Nucleus accumbens (tissue), 56 donors: ENCODE data around the gene EHBP1L1.

ENCODE experiments used
- DNase-seq, 56 donors: peaks; one replicate each; lab custom pipeline; 2025; lab: John Stamatoyannopoulos, UW

Gene EHBP1L1

DNA sequence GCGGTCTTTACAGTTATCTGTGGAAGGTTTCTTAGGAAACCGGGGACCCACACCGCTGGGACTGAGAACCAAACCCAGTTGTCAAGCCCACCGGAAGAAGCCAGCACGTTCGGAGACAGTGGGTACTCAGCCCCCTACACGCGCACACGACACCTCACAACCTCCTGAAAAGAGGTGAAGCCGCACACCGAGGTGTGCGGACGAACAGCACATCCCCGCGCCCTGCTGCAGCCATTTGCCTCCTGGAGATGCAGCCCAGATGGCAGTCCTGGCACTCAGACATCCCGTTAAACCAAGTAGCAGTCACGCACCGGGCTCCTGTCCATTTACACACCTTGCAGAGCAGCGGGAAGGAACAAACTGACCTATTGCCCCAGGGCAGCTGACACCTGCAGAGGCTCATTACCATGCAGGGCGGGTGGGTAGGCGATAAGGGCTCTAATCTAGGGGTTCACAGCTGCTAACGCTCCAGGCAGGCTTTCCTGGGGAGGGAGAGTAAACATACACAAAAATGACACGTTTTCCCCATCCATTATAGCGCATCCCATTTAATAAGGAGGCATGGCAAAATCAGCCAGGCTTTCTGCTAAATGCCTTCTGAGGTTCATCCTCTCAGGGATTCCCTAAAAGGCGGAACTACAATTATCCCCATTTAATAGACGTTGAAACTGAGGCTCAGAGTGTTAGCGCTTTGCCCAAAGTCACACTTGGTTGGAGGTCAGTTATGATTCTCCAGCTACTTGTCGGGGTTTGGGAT is 864 bp upstream of the EHBP1L1 start:
- DNase-seq: no peak

DNA sequence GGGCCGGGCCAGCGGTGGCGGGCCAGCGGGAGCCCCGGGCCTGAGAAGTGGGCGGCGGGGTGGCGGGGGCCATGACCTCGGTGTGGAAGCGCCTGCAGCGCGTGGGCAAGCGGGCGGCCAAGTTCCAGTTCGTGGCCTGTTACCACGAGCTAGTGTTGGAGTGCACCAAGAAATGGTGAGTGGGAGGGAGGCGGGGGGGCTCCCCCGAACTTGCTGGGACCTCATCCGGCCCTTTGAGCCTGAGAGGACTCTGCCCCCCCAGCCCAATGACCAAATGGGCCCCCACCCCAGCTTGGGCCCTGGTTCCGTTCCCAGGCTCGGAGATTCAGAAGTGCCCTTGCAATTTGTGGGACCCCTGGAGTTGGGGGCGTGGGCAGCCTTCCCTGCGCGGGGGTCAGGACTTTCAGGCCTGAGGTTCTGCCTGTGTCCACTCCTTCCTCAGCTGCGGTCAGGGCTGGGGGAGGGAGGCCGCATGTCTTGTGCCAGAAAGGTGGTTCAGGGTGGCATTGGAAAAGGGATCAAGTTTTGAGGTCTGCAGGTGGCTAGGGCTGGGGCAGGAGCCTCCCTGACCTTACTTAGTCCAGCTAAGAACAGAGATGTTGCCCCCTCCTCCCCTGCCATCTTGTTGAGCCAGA is 496 bp downstream of the EHBP1L1 start:
- DNase-seq: no peak

- DNase-seq: peak in 1 of 56 donors; percentile 20
Measured at GRCh38 chr11:65576867-65577755, 1.3 kb downstream of the EHBP1L1 start.

- DNase-seq: no peak
Measured at GRCh38 chr11:65577756-65578109, 1.9 kb downstream of the EHBP1L1 start.

DNA sequence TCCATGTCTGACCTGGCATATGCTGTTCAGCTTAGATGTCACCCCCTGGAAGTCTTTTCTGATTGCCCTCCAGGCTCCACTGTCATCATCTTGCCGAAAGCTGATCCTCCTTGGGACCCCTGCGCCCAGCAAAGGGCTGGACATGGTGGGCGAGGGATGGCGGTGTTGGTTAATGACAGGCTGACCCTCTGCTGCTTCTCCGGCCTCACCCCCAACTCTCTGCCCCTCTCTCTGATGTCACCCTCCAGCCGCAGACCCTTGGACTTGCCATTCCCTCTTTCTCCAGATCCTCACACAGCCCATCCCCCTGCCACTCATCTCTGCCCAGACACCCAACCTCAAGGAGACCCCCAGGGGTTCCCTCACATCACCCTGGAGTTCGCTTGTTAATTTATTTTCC is 2.3 kb downstream of the EHBP1L1 start:
- no peak for DNase-seq

DNA sequence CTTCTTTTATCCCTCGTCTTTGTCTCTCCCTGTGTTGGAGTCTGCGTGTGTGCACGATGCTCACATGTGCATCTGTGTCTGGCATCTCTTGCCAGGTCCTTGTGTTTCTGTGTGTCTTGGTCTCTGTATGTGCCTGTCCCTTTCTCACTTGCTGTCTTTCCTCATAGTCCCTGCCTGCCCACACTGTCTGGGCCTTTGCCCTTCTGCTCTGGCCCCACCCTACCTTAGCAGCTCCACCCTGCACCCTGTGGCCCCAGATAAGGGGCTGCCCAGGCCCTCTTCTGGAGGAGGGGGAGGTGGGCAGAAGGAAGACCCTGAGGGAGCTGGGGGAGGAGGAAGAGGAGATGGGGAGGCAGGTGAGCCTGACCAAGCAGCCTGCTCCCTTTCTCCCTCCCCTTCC is 2.8 kb downstream of the EHBP1L1 start:
- DNase-seq: no peak

DNA sequence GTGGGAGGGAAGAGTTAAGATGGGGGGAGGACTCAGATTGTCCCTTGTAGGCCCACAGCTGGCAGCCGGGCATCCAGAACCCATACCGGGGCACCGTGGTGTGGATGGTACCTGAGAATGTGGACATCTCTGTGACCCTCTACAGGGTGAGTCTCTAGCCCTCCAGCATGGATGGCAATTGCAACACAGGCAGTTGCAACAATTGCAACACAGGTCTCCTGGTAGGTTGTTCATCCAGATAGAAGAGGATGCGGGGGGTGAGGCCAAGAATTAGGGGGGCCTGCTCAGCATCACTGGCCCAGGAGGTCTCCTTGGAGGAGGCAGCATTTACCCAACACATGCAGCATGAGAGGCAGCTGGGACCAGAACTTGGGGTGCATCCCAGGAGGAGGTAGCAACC is 3.4 kb downstream of the EHBP1L1 start:
- no peak for DNase-seq

- DNase-seq: no peak
Measured at GRCh38 chr11:65580031-65580692, 4.3 kb downstream of the EHBP1L1 start.

DNA sequence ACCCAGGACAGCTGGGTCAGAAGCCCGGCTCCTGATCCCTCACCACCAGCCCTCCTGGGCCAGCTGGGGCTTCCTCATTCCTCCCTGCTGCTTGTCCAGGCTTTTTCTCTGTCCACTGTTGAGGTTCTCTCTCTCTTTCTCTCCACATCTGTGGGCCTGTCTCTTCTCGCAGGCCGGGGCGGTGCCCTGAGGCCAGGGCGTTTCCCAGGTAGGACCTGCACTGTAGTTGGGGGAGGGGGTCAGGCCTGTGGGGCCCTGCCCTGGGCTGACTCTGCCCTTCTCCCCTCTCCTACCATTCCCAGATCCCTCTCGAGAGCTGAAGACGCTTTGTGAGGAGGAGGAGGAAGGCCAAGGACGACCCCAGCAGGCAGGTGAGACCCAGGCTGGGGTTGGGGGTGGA is 4.9 kb downstream of the EHBP1L1 start:
- no peak for DNase-seq

- no peak for DNase-seq
Measured at GRCh38 chr11:65581928-65582327, 6.1 kb downstream of the EHBP1L1 start.

DNA sequence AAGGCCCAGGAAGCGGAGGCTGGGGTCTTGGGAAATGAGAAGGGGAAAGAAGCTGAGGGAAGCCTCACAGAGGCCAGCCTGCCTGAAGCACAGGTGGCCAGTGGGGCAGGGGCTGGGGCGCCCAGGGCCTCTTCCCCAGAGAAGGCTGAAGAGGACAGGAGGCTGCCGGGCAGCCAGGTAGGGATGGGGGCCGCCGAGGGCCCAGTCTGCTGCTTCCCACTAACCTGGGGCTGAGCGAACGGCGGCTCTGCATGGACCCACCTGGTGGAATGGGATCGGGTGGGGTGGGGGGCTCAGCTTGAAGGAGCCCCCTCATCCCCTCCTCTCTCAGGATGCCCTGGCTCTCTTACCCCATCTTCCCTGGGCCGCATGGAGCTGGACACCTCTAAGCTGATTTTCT is 7.7 kb downstream of the EHBP1L1 start:
- DNase-seq: no peak

DNA sequence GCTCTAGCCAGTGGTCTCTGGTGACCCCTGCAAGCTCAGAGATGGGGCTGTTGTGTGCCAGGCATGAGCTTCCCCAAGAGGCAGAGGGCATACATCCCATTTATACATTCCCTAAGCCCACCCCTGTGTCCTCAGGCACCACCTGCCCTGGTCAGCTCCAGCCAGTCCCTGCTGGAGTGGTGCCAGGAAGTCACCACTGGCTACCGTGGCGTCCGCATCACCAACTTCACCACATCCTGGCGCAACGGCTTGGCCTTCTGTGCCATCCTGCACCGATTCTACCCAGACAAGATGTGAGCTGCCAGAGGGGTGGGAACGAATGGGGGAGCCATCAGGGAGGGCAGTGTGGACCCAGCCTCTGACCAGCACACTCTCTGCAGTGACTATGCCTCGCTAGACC is 8.3 kb downstream of the EHBP1L1 start:
- DNase-seq: no peak

DNA sequence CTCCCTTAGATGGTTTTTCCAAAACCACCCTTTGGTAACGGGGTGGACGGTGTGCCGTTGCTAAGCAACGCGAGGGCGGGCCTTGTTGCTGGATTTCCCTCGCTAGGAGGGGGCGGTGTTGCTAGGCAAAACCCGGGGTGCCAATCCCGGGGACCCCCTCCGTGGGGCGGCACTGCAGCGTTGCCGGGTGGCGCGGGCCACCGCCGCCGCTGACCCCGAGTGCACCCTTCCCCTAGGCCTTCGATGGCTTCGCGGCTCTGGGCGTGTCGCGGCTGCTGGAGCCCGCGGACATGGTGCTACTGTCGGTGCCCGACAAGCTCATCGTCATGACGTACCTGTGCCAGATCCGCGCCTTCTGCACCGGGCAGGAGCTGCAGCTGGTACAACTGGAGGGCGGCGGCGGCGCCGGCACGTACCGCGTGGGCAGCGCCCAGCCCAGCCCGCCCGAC is 8.9 kb downstream of the EHBP1L1 start:
- DNase-seq: peak in 21 of 56 donors; percentile 15 to 76 (median 46)

DNA sequence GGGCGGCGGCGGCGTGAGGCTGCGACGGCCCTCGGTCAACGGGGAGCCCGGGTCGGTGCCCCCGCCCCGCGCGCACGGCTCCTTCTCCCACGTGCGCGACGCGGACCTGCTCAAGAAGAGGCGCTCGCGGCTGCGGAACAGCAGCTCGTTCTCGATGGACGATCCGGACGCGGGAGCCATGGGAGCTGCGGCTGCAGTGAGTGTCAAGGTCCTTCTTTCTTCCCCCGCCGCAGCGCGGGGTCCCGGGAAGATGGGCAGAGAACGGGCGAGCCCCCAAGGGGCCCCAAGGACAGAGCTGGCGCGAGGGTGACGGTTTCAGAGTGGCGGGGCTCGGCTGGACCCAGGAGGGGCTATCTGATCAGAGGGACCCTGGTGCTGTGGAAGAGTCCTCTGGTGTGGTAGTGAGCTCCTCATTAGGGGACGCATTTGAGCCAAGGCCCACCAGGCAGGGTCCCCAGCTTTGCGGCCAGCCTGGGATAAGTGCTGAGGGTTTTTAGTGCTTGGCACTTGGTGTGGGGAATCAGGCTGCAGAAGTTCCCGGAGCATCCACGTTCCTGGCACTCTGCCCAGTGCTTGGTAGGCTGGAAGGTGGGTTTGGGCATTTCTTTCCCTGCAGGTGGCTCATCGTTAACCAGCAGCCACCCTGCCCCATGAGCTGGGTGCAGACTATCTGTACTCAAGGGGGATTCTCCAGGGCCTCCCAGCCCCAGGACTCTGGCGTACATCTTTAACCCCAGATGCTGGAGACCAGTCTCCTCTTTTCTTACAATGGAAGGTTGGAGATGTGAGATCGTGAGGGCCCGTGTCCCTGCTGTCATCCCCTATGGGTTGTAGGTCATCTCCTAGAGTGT is 9.8 kb downstream of the EHBP1L1 start:
- DNase-seq: no peak

DNA sequence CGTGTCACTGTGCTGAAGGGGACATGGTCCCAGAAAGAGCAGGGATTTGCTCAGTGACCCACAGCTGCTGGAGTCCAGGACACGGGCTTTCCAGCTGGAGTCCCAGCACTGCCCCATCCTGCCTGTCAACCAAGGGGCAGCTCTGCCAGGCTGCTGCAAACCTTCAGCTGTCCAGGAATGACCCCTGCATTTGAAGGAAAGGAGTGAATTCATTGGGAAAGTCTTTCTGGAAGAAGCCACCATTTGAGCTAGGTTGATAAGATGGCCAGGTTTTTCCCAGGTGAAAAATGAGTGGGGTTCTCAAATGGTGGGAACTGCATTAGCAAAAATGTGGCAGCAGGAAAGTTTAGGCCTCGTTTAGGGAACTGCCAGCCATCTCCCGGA is 10.4 kb downstream of the EHBP1L1 start:
- no peak for DNase-seq

DNA sequence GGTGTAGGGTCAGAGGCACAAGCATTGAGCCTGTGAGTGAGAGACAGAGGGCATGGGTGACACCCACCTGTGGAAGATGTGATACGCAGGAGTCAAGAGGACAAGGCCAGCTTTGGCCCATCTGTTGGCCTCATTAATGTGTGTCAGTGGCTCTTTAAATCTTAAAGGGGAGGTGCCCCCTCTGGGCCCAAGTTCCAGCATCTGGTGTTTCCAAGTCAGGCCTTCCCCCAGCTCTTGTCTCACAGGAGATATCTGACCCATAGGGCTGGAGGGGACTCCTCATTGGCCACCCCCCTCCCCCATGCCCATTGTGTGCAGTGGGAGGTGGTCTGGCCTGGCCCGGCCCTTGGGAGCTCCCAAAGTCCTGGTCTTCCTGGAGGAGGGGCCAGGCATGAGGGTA is 10.8 kb downstream of the EHBP1L1 start:
- DNase-seq: no peak

DNA sequence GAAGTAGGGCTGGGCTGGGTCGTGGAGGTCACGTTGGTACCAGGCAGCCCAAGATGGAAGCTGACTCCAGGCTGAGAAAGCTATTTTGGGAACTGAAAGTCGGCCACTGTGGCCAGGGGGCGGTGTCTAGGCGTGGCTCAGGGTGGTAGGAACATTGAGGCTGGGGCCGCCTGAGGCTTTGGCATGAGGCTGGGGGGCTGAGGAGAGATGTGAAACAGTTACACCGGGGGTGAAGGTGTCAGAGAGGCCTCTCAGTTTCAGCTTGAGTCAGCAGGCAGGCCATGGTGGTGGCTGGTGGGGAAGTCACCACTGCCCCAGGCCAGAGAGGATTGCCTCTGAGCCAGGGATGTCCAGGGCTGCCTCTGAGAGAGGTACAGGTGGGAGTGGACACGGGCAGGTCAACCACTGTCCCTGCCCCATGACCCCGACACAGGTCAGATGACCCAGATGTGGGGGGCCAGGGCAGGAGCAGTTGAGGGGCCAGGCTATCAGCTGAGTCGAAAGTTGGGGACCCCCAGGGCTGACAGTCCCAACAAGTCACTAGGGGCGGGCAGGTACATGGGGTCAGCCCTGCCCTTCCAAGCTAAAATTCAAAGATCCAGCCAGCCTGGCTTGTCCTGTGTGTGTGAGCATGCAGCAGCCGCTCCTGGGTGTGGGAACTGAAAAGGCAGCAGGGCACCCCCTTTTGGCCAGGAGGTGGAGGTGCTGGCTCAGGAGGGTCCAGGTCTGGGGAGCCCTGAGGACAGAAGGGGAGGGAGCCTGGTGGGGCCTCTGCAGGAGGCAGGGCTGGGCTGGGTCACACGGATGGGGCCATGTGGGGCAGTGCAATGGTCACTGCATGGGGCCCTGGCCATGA is 12.6 kb downstream of the EHBP1L1 start:
- peak in 7 of 56 donors; percentile 12 to 56 (median 24) for DNase-seq

GRCh38 chr11:65589444-65590239 is 13.8 kb downstream of the EHBP1L1 start:
- DNase-seq: no peak
